ENCODE data around the gene CTSD. TPM values are rescaled to one million over a fixed set of nuclear protein-coding genes. Genes with fewer than 3 reads are reported as not detected.
A peak's percentile ranks its signal among the peaks of the same experiment; 100 is the strongest.

CTSD gene
- total and polyA plus RNA-seq, 12 donors, result 191 to 4,168 (median 1,999) TPM

- H3K27me3 ChIP-seq, result no peaks in the 10 kb centered on the region
- H3K36me3 ChIP-seq (replicated peaks in 1 of 2), result no peaks in the 10 kb centered on the region
- H3K4me1 ChIP-seq (replicated peaks in 1 of 2), result no peaks in the 10 kb centered on the region
- no peak overlapping the region for H3K27ac ChIP-seq
- WGBS, 4 donors, result 76 to 78% (median 77%) methylated on average over 12 of the region's 12 CpGs
- intact Hi-C loops (cut with DNase I), result no loop called here
- H3K4me3 ChIP-seq, result no peak overlapping the region
- peak in 1 of 7 donors; percentile 31 for DNase-seq
- H3K9me3 ChIP-seq (replicated peaks in 1 of 3), result no peaks in the 10 kb centered on the region
- no peak for TF ChIP-seq POLR2A (IDR thresholded peaks at IDR 0.05)
- TF ChIP-seq CTCF (IDR thresholded peaks at IDR 0.05), result no peak
These were observed 28.7 kb upstream of the CTSD start for GRCh38 chr11:1792461-1792860.

GRCh38 chr11:1791912-1792311 is 28.2 kb upstream of the CTSD start:
- intact Hi-C loops (cut with DNase I), result no loop called here
- WGBS, 4 donors, result 83 to 93% (median 87%) methylated on average over 6 of the region's 6 CpGs
- H3K27ac ChIP-seq, result no peak overlapping the region
- no peak for TF ChIP-seq CTCF (IDR thresholded peaks at IDR 0.05)
- no peaks in the 10 kb centered on the region for H3K4me1 ChIP-seq (replicated peaks in 1 of 2)
- no peaks in the 10 kb centered on the region for H3K36me3 ChIP-seq (replicated peaks in 1 of 2)
- no peaks in the 10 kb centered on the region for H3K27me3 ChIP-seq
- no peaks in the 10 kb centered on the region for H3K9me3 ChIP-seq (replicated peaks in 1 of 3)
- no peak overlapping the region for H3K4me3 ChIP-seq
- no peak for DNase-seq

GRCh38 chr11:1786466-1786865 is 22.7 kb upstream of the CTSD start:
- peak in 3 of 7 donors; percentile 37 to 62 (median 52) for DNase-seq
- Histone ChIP-seq H3K27me3 (no peaks in the 10 kb centered on the region), H3K9me3 (replicated peaks in 1 of 3) (no peaks in the 10 kb centered on the region), H3K36me3 (replicated peaks in 1 of 2) (no peaks in the 10 kb centered on the region), H3K4me1 (replicated peaks in 1 of 2) (no peaks in the 10 kb centered on the region), H3K4me3 (no peak overlapping the region), H3K27ac (peak overlapping the region in 1 of 5 donors; percentile 10)
- WGBS, 4 donors, result 46 to 79% (median 67%) methylated on average over 4 of the region's 4 CpGs
- TF ChIP-seq CTCF (IDR thresholded peaks at IDR 0.05), result no peak
- TF ChIP-seq POLR2A (IDR thresholded peaks at IDR 0.05), result no peak
- intact Hi-C loops (cut with DNase I), result no loop called here

GRCh38 chr11:1785749-1786413 is 22.2 kb upstream of the CTSD start:
- Histone ChIP-seq H3K27me3 (no peaks in the 10 kb centered on the region), H3K36me3 (replicated peaks in 1 of 2) (no peaks in the 10 kb centered on the region), H3K9me3 (replicated peaks in 1 of 3) (no peaks in the 10 kb centered on the region), H3K27ac (peak overlapping the region in 1 of 5 donors; percentile 10), H3K4me3 (no peak overlapping the region), H3K4me1 (replicated peaks in 1 of 2) (no peaks in the 10 kb centered on the region)
- WGBS, 4 donors, result 73 to 81% (median 79%) methylated on average over 19 to 21 of the region's 21 CpGs
- peak in 3 of 7 donors; percentile 29 to 37 (median 37) for DNase-seq
- TF ChIP-seq POLR2A (IDR thresholded peaks at IDR 0.05), result no peak
- TF ChIP-seq CTCF (IDR thresholded peaks at IDR 0.05), result no peak
- intact Hi-C loops (cut with DNase I), result no loop called here

Measured in adrenal gland (tissue), 12 donors.